BLaER1 (cell line): Measurements from ENCODE around the gene ITPA.

ENCODE experiments used
- H3K27ac ChIP-seq: shearing (Covaris generic); formaldehyde crosslinking; 2 replicates; pipeline ENCODE4 v1.8.1; 2022
- H3K27me3 ChIP-seq: shearing (Covaris generic); formaldehyde crosslinking; 2 replicates; pipeline ENCODE4 v1.8.1; 2022
- H3K36me3 ChIP-seq: shearing (Covaris generic); formaldehyde crosslinking; 2 replicates; pipeline ENCODE4 v1.8.1; 2022
- H3K4me1 ChIP-seq: shearing (Covaris generic); formaldehyde crosslinking; 2 replicates; pipeline ENCODE4 v1.8.1; 2022
- H3K4me2 ChIP-seq: shearing (Covaris generic); formaldehyde crosslinking; 2 replicates; pipeline ENCODE4 v1.8.1; 2022
- H3K4me3 ChIP-seq: shearing (Covaris generic); formaldehyde crosslinking; 2 replicates; pipeline ENCODE4 v1.8.1; 2022
- H3K9ac ChIP-seq: shearing (Covaris generic); formaldehyde crosslinking; 2 replicates; pipeline ENCODE4 v1.8.1; 2022
- H3K9me3 ChIP-seq: shearing (Covaris generic); formaldehyde crosslinking; 2 replicates; pipeline ENCODE4 v1.8.1; 2022
- H4K20me1 ChIP-seq: shearing (Covaris generic); formaldehyde crosslinking; 2 replicates; pipeline ENCODE4 v1.8.1; 2022
- Cebpa-rat ChIP-seq: shearing (Covaris generic); IDR thresholded peaks from 2 replicates; pipeline ENCODE4 v1.8.1; 2022

ITPA gene

GRCh38 chr20:3227506-3227905 is 18.2 kb downstream of the ITPA start:
- Histone ChIP-seq H3K4me3 (no peak overlapping the region), H3K4me2 (no peak overlapping the region), H3K9me3 (no peaks in the 10 kb centered on the region), H3K27me3 (no peaks in the 10 kb centered on the region), H3K36me3 (peaks cover 16% of the 10 kb centered on the region), H3K4me1 (peaks cover 32% of the 10 kb centered on the region), H3K9ac (no peak overlapping the region), H3K27ac (no peak overlapping the region), H4K20me1 (peaks cover 18% of the 10 kb centered on the region; the same call in 1 of the 2 replicates)
- no peak for TF ChIP-seq Cebpa-rat

DNA sequence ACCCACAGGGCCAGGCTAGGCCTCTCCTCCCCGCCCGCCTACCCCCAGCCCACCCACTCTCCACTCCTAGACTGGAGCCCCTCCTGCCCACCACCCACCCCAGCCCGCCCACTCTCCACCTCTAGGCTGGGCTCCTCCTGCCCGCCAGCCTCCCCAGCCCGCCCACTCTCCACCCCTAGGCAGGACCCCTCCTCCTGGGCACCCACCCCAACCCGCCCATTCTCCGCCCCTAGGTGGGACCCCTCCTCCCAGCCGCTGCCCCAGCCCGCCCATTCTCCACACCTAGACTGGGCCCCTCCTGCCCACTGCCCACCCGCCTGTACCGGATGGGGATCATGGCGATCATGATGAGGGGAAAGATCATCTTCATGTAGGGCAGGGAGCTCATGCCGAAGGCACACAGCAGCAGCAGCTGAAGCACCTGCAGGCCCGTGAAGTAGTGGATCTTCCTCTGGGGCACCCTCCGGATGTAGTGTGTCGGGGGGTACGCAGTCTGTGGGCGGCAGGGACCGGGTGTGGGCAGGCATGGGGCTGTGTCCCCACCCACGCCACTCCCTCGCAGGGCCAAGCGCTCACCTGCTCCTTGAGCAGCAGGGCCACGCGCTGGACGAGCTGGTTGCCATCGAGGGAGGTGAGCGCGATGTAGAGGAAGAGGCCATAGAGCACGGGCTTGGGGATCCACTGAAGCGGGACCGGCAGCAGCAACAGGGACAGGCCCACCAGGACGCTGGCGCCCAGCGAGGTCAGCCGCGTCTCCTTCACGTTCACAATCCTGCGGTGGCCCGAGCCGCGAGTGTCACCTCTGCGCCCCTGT is 18.8 kb downstream of the ITPA start:
- Histone ChIP-seq H3K4me1 (peaks cover 26% of the 10 kb centered on the region), H3K27me3 (no peaks in the 10 kb centered on the region), H3K36me3 (peaks cover 14% of the 10 kb centered on the region), H3K9me3 (no peaks in the 10 kb centered on the region), H3K4me2 (no peak overlapping the region), H3K27ac (no peak overlapping the region), H4K20me1 (peaks cover 13% of the 10 kb centered on the region; the same call in 1 of the 2 replicates), H3K9ac (no peak overlapping the region), H3K4me3 (no peak overlapping the region)
- TF ChIP-seq Cebpa-rat = no peak

GRCh38 chr20:3228750-3229032 is 19.4 kb downstream of the ITPA start:
- no peak overlapping the region for H3K4me2 ChIP-seq
- no peaks in the 10 kb centered on the region for H3K27me3 ChIP-seq
- peaks cover 25% of the 10 kb centered on the region for H3K4me1 ChIP-seq
- no peak overlapping the region for H3K9ac ChIP-seq
- TF ChIP-seq Cebpa-rat = no peak
- no peak overlapping the region for H3K4me3 ChIP-seq
- peaks cover 7% of the 10 kb centered on the region; the same call in 1 of the 2 replicates for H4K20me1 ChIP-seq
- no peaks in the 10 kb centered on the region for H3K9me3 ChIP-seq
- H3K27ac ChIP-seq = no peak overlapping the region
- H3K36me3 ChIP-seq = peaks cover 14% of the 10 kb centered on the region

GRCh38 chr20:3229158-3229557 is 19.9 kb downstream of the ITPA start:
- no peak overlapping the region for H3K9ac ChIP-seq
- H3K9me3 ChIP-seq = no peaks in the 10 kb centered on the region
- H3K4me1 ChIP-seq = peaks cover 21% of the 10 kb centered on the region
- H3K27ac ChIP-seq = no peak overlapping the region
- TF ChIP-seq Cebpa-rat = no peak
- no peak overlapping the region for H3K4me3 ChIP-seq
- no peaks in the 10 kb centered on the region for H3K27me3 ChIP-seq
- H3K36me3 ChIP-seq = peaks cover 14% of the 10 kb centered on the region
- no peak overlapping the region for H3K4me2 ChIP-seq
- 0 out of 2 replicates have a peak, but pooled peaks cover 4% of the 10 kb centered on the region for H4K20me1 ChIP-seq

DNA sequence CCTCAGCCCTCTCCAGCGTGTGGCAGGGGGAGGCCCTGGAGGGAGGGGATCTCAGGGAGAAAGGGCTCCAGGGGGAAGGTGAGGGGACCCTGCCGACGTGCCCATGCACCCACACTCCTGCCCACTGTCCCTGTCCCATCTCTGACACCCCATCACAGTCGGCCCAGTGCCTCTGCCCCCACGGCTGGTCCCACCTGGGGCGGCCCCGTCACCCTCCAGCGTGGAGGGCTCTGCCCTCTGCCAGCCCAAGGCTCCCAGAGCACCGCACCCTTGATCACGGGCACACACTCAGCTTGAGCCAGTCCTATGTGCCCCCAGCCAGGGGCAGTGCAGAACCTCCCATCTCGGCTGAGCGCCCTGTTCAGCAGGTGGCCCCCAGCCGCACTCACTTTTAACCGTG is 20.5 kb downstream of the ITPA start:
- TF ChIP-seq Cebpa-rat = no peak
- peaks cover 14% of the 10 kb centered on the region for H3K36me3 ChIP-seq
- H3K4me3 ChIP-seq = no peak overlapping the region
- H3K9ac ChIP-seq = no peak overlapping the region
- H3K4me1 ChIP-seq = peaks cover 15% of the 10 kb centered on the region
- H4K20me1 ChIP-seq = no peaks in the 10 kb centered on the region
- H3K9me3 ChIP-seq = no peaks in the 10 kb centered on the region
- H3K4me2 ChIP-seq = no peak overlapping the region
- H3K27me3 ChIP-seq = no peaks in the 10 kb centered on the region
- no peak overlapping the region for H3K27ac ChIP-seq

- peaks cover 10% of the 10 kb centered on the region; the same call in 1 of the 2 replicates for H3K4me1 ChIP-seq
- H3K4me2 ChIP-seq = no peak overlapping the region
- H3K27ac ChIP-seq = no peak overlapping the region
- no peak for TF ChIP-seq Cebpa-rat
- peaks cover 10% of the 10 kb centered on the region for H3K27me3 ChIP-seq
- no peaks in the 10 kb centered on the region for H4K20me1 ChIP-seq
- no peak overlapping the region for H3K4me3 ChIP-seq
- H3K9me3 ChIP-seq = no peaks in the 10 kb centered on the region
- no peak overlapping the region for H3K9ac ChIP-seq
- peaks cover 8% of the 10 kb centered on the region; the same call in 1 of the 2 replicates for H3K36me3 ChIP-seq
Measured at GRCh38 chr20:3231116-3231515, 21.8 kb downstream of the ITPA start.

- Histone ChIP-seq H3K27me3 (peaks cover 19% of the 10 kb centered on the region), H3K27ac (no peak overlapping the region), H3K4me3 (no peak overlapping the region), H4K20me1 (peaks cover 4% of the 10 kb centered on the region; the same call in 1 of the 2 replicates), H3K9me3 (no peaks in the 10 kb centered on the region), H3K9ac (no peak overlapping the region), H3K4me1 (peaks cover 5% of the 10 kb centered on the region; the same call in 1 of the 2 replicates), H3K36me3 (peaks cover 3% of the 10 kb centered on the region; the same call in 1 of the 2 replicates), H3K4me2 (no peak overlapping the region)
- no peak for TF ChIP-seq Cebpa-rat
Measured at GRCh38 chr20:3231889-3232588, 22.7 kb downstream of the ITPA start.

DNA sequence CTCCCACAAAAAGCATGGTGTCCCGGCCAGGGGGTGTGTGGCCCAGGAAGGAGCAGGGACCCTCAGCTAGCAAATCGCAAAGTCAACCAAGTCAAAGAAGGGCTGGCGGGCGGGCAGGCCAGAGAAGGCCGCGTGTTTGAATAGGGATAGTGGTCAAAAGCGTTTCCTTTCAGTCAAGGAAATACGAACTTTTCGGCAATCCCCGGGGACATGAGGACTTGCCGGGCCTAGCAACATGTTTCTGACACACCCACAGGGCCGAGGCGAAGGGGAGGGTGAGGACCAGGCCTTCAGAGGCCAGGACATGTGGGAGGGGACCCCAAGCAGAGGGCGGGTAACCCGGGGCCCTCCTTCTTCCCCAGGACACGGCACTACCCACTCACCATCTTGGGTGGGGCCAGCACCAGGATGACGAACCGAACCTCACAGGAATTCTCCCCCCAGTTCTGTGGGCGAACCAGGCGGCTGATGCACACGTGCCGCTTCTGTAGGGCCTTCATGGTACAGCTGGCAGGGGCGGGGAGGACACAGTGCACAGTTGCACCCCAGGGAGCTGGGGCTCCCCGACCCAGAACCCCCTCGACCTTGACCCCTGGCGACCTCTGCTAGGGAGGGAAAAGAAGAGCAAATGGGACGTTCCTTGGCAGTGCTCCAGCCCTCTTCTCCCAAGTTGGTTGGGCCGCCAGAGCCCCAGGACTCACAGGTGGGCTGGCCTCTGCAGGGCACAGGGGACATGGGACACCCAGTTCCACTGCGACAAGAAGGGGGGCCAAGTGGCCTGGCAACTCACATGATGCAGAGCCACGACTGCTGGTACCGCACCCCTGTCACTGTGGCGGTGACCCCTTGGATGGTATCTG is 24.1 kb downstream of the ITPA start:
- no peak for TF ChIP-seq Cebpa-rat
- Histone ChIP-seq H3K9ac (no peak overlapping the region), H3K27ac (no peak overlapping the region), H3K36me3 (no peaks in the 10 kb centered on the region), H3K4me1 (peaks cover 13% of the 10 kb centered on the region), H3K27me3 (peaks cover 32% of the 10 kb centered on the region), H3K4me3 (no peak overlapping the region), H4K20me1 (peaks cover 17% of the 10 kb centered on the region), H3K9me3 (no peaks in the 10 kb centered on the region), H3K4me2 (no peak overlapping the region)

- Histone ChIP-seq H3K4me2 (no peak overlapping the region), H3K27me3 (peaks cover 39% of the 10 kb centered on the region), H3K9ac (no peak overlapping the region), H3K4me1 (peaks cover 19% of the 10 kb centered on the region), H3K27ac (no peak overlapping the region), H4K20me1 (peaks cover 20% of the 10 kb centered on the region), H3K4me3 (no peak overlapping the region), H3K36me3 (no peaks in the 10 kb centered on the region), H3K9me3 (no peaks in the 10 kb centered on the region)
- no peak for TF ChIP-seq Cebpa-rat
Measured at GRCh38 chr20:3233991-3234498, 24.7 kb downstream of the ITPA start.
